Measurements from ENCODE around the gene SPAG17. TPM values are rescaled to one million over a fixed set of nuclear protein-coding genes. Genes with fewer than 3 reads are reported as not detected.

The SPAG17 gene
- total and polyA plus RNA-seq, 9 donors, result 0.08 to 39.5 (median 0.67) TPM

DNA sequence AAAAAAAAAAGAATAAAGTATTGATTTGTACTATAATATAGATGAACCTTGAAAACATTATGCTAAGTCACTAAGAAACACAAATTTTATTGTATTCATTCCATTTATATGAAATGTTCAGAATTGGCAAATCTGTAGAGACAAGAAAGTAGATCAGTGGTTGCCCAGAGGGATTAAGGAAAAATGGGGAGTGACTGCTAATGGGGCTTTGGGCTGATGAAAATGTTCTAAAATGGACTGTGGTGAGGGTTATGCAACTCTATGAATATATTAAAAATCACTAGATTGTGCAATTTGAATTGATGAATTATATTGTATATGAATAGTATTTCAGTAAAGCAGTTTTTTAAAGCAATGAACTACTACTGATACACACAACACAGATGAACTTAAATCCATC, 265.7 kb downstream of the SPAG17 start:
- H3K4me1 ChIP-seq (ENCODE audit: insufficient read depth), result no peaks in the 10 kb centered on the region
- H3K27me3 ChIP-seq, result no peaks in the 10 kb centered on the region
- no peak for DNase-seq
- H3K4me3 ChIP-seq, result no peak overlapping the region
- intact Hi-C loops (cut with DNase I), result no loop called here
- H3K27ac ChIP-seq, result no peak overlapping the region
- H3K36me3 ChIP-seq, result no peaks in the 10 kb centered on the region
- no peaks in the 10 kb centered on the region for H3K9me3 ChIP-seq
- TF ChIP-seq POLR2A (IDR thresholded peaks at IDR 0.05) (no peak), EP300 (IDR thresholded peaks at IDR 0.05) (no peak)
- TF ChIP-seq, protein P1, sequence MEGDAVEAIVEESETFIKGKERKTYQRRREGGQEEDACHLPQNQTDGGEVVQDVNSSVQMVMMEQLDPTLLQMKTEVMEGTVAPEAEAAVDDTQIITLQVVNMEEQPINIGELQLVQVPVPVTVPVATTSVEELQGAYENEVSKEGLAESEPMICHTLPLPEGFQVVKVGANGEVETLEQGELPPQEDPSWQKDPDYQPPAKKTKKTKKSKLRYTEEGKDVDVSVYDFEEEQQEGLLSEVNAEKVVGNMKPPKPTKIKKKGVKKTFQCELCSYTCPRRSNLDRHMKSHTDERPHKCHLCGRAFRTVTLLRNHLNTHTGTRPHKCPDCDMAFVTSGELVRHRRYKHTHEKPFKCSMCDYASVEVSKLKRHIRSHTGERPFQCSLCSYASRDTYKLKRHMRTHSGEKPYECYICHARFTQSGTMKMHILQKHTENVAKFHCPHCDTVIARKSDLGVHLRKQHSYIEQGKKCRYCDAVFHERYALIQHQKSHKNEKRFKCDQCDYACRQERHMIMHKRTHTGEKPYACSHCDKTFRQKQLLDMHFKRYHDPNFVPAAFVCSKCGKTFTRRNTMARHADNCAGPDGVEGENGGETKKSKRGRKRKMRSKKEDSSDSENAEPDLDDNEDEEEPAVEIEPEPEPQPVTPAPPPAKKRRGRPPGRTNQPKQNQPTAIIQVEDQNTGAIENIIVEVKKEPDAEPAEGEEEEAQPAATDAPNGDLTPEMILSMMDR (IDR thresholded peaks at IDR 0.05), result no peak

DNA sequence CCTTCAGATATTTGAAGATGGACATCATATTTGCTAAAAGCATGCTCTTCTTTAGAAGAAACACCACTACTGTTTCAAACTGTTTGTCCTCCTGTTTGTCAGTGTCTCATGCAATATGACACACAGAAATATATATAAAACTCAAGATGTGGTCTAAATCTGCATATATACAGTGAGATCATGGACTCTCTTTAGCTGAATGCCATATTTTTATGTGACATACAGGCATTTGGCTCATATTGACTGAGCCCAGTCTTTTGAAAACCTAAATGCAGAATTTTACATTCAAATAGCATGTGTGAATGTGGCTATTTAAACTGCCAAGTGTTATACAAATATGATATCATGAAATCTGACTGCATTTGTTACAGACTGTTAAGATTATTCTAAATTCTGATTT, 274.0 kb downstream of the SPAG17 start:
- Histone ChIP-seq H3K27ac (no peak overlapping the region), H3K36me3 (no peaks in the 10 kb centered on the region), H3K4me1 (ENCODE audit: insufficient read depth) (no peaks in the 10 kb centered on the region), H3K4me3 (no peak overlapping the region), H3K27me3 (no peaks in the 10 kb centered on the region), H3K9me3 (no peaks in the 10 kb centered on the region)
- intact Hi-C loops (cut with DNase I), result no loop called here
- no peak for TF ChIP-seq EP300 (IDR thresholded peaks at IDR 0.05)
- no peak for TF ChIP-seq POLR2A (IDR thresholded peaks at IDR 0.05)
- TF ChIP-seq, protein P1 (IDR thresholded peaks at IDR 0.05), result no peak
- DNase-seq, result no peak

DNA sequence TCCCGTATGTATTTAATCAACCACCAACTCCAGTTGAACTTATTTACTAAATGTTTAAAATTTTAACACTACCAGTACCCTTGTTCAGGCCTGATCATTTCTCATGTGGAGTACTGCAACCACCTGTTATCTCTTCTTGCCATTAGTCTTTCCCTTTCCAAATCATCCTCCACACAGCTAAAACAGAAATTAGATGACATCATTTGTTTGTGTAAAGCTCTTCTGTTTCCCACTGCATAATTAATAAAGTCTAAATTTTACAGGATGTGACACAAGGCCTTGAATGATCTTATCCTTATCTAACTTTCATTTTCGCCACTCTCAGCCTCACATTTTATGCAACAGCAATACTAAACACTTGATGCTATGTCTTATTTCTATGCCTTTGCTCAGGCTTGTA, 280.0 kb downstream of the SPAG17 start:
- Histone ChIP-seq H3K9me3 (no peaks in the 10 kb centered on the region), H3K27ac (no peak overlapping the region), H3K27me3 (no peaks in the 10 kb centered on the region), H3K36me3 (no peaks in the 10 kb centered on the region), H3K4me1 (ENCODE audit: insufficient read depth) (no peaks in the 10 kb centered on the region), H3K4me3 (no peak overlapping the region)
- WGBS, 3 donors, result 87 to 92% (median 90%) methylated on average over 2 of the region's 2 CpGs
- intact Hi-C loops (cut with DNase I), result no loop called here
- TF ChIP-seq EP300 (IDR thresholded peaks at IDR 0.05) (no peak), POLR2A (IDR thresholded peaks at IDR 0.05) (no peak)
- TF ChIP-seq, protein P1 (IDR thresholded peaks at IDR 0.05), result no peak
- DNase-seq, result no peak

DNA sequence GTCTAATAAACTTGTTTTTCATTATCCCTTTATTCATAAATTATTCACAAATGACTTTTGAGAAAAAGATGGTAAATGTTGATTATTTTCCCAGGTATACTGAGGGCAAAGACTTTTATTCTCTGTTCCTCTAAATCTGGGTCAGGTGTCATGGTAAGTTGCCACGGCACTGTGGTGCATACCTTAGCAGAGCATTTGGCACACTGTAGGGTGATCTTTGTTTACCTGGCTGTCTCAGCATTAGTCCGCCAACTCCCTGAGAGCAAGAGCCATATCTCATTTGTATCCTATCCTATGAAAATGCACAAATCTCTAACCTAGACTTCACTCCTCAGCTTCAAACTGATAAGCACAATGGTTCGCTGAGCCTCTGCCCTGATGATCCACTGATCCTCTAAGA, 280.5 kb downstream of the SPAG17 start:
- Histone ChIP-seq H3K36me3 (no peaks in the 10 kb centered on the region), H3K27ac (no peak overlapping the region), H3K4me1 (ENCODE audit: insufficient read depth) (no peaks in the 10 kb centered on the region), H3K4me3 (no peak overlapping the region), H3K27me3 (no peaks in the 10 kb centered on the region), H3K9me3 (no peaks in the 10 kb centered on the region)
- TF ChIP-seq POLR2A (IDR thresholded peaks at IDR 0.05), result no peak
- TF ChIP-seq EP300 (IDR thresholded peaks at IDR 0.05), result no peak
- TF ChIP-seq, protein P1 (IDR thresholded peaks at IDR 0.05), result no peak
- intact Hi-C loops (cut with DNase I), result no loop called here
- no peak for DNase-seq
- WGBS, 3 donors, result 91 to 97% (median 95%) methylated on average over 3 of the region's 3 CpGs

Measured in ovary (tissue), 9 donors.